GM12878 (cell line): ENCODE results near the gene ACACB. TPM values are rescaled to one million over a fixed set of nuclear protein-coding genes. Genes with fewer than 3 reads are reported as not detected.
A peak's percentile ranks its signal among the peaks of the same experiment; 100 is the strongest.

Experiments
- ATAC-seq: fragments of 200-7000 bp; cut with Tn5 transposase; 3 replicates; pipeline ENCODE4 v1.9.1; 2020; ENCODE audit warnings: mild to moderate bottlenecking, moderate library complexity
- BruUV-seq: library from RNA; stranded (reverse); fragments of 400-500 nt; replicated peaks from 2 replicates; lab custom pipeline; 2021; lab: Mats Ljungman, UMichigan
- CTCF ChIA-PET: fragments of 300-600 bp; sonication (Branson Sonifier 250); formaldehyde crosslinking; extraction: SDS; loops from one replicate; lab custom pipeline; 2021; ENCODE audit warnings: inconsistent platforms; lab: Yijun Ruan, JAX
- POLR2A ChIA-PET: fragments of 350-600 bp; formaldehyde crosslinking; extraction: SDS; loops from one replicate; lab custom pipeline; 2021; ENCODE audit warnings: inconsistent platforms; lab: Charles Lee
- RAD21 ChIA-PET: fragments of 300-600 bp; sonication (Branson Sonifier 250); formaldehyde crosslinking; loops from one replicate; lab custom pipeline; 2023; ENCODE audit warnings: antibody characterized with exemption; ENCODE audit not compliant: unreplicated experiment; lab: Charles Lee
- SMC1A ChIA-PET: fragments of 300-600 bp; sonication (Branson Sonifier 250); formaldehyde crosslinking; loops from one replicate; lab custom pipeline; 2023; ENCODE audit not compliant: unreplicated experiment, uncharacterized antibody; lab: Charles Lee
- DNase-seq: peaks from one replicate; pipeline ENCODE4 v3.0.0-alpha.2; 2011; ENCODE audit warnings: low read depth, low spot score
- FAIRE-seq: peaks from 3 replicates; lab custom pipeline; 2011; peaks lifted over from hg19 to GRCh38; lab: Jason Lieb, UNC
- H2AFZ ChIP-seq: 2 replicates; pipeline ENCODE4 v1.6.0; 2011; ENCODE audit warnings: low read depth, low read length, control low read depth; ENCODE audit not compliant: control insufficient read depth
- H3K27ac ChIP-seq: 2 replicates; pipeline ENCODE4 v1.5.1; 2011; ENCODE audit warnings: control low read depth; ENCODE audit not compliant: control insufficient read depth, insufficient read depth
- H3K27me3 ChIP-seq, 2 experiments: replicated peaks in 1 of 2; 2 replicates each; pipeline versions ENCODE4 v1.6.0 to v1.6.1; 2011; ENCODE audit warnings: low read length in 1 of 2; ENCODE audit not compliant: control insufficient read depth in 2 of 2, insufficient read depth in 2 of 2
- H3K36me3 ChIP-seq, 2 experiments: 2 replicates each; pipeline ENCODE4 v1.5.1; 2011; ENCODE audit warnings: low read length in 1 of 2; ENCODE audit not compliant: control insufficient read depth in 2 of 2, insufficient read depth in 2 of 2
- H3K4me1 ChIP-seq: 2 replicates; pipeline ENCODE4 v1.6.1; 2011; ENCODE audit warnings: mild to moderate bottlenecking, low read length, moderate library complexity, mixed read lengths; ENCODE audit not compliant: control insufficient read depth, insufficient read depth
- H3K4me2 ChIP-seq: 2 replicates; pipeline ENCODE4 v1.6.0; 2011; ENCODE audit warnings: control low read depth; ENCODE audit not compliant: control insufficient read depth, insufficient read depth
- H3K4me3 ChIP-seq: fragments of 200-600 bp; sonication (generic); 2 replicates; pipeline ENCODE4 v1.5.1; 2016
- H3K79me2 ChIP-seq: 2 replicates; pipeline ENCODE4 v1.6.0; 2011; ENCODE audit warnings: low read length; ENCODE audit not compliant: control insufficient read depth, insufficient read depth
- H3K9ac ChIP-seq: 2 replicates; pipeline ENCODE4 v1.8.0; 2011; ENCODE audit warnings: low read length, control low read depth, mixed read lengths; ENCODE audit not compliant: control insufficient read depth, insufficient read depth
- H3K9me3 ChIP-seq: replicated peaks from 3 replicates; pipeline ENCODE4 v1.5.1; 2011; ENCODE audit warnings: mild to moderate bottlenecking, low read length; ENCODE audit not compliant: control insufficient read depth, insufficient read depth
- H4K20me1 ChIP-seq: 2 replicates; pipeline ENCODE4 v1.6.0; 2011; ENCODE audit not compliant: control insufficient read depth, insufficient read depth
- ATF2 ChIP-seq: IDR thresholded peaks from 2 replicates; pipeline ENCODE4 v1.6.1; 2012; ENCODE audit warnings: low read length, inconsistent platforms
- BCLAF1 ChIP-seq: fragments of 450-650 bp; IDR thresholded peaks from 2 replicates; pipeline ENCODE4 v1.6.1; 2017; ENCODE audit warnings: antibody characterized with exemption, mild to moderate bottlenecking, moderate library complexity
- CREB1 ChIP-seq: IDR thresholded peaks from 2 replicates; pipeline ENCODE4 v1.6.1; 2012; ENCODE audit warnings: low read depth, mild to moderate bottlenecking, inconsistent platforms
- ELK1 ChIP-seq: IDR thresholded peaks from 2 replicates; pipeline ENCODE4 v1.6.1; 2012; ENCODE audit warnings: low read depth, low read length, improper control_type of control experiment
- LARP7 ChIP-seq: fragments of 450-650 bp; IDR thresholded peaks from 2 replicates; pipeline ENCODE4 v1.6.1; 2017; ENCODE audit warnings: mild to moderate bottlenecking
- MYC ChIP-seq: IDR thresholded peaks from 2 replicates; pipeline ENCODE4 v1.6.1; 2011; ENCODE audit warnings: mild to moderate bottlenecking, low read length, moderate library complexity, inconsistent platforms; ENCODE audit not compliant: insufficient read depth, insufficient replicate concordance, insufficient read length, severe bottlenecking
- NFXL1 ChIP-seq: fragments of 450-650 bp; IDR thresholded peaks from 2 replicates; pipeline ENCODE4 v1.6.1; 2017; ENCODE audit warnings: antibody characterized with exemption, mild to moderate bottlenecking, borderline replicate concordance
- NKRF ChIP-seq: fragments of 450-650 bp; conservative IDR thresholded peaks from 2 replicates; pipeline ENCODE4 v1.6.1; 2017; ENCODE audit warnings: mild to moderate bottlenecking, moderate library complexity
- PML ChIP-seq: IDR thresholded peaks from 2 replicates; pipeline ENCODE4 v1.6.1; 2012; ENCODE audit warnings: low read length, inconsistent platforms
- PRDM15 ChIP-seq: fragments of 450-650 bp; formaldehyde crosslinking; IDR thresholded peaks from 2 replicates; pipeline ENCODE4 v1.4.0; 2020; ENCODE audit warnings: mild to moderate bottlenecking, moderate library complexity
- RUNX3 ChIP-seq: IDR thresholded peaks from 2 replicates; pipeline ENCODE4 v1.6.1; 2012; ENCODE audit warnings: low read length, inconsistent platforms
- WGBS: methylation state at CpG from one replicate; pipeline ENCODE4 v1.1.6; 2016; ENCODE audit warnings: low lambda C conversion rate; ENCODE audit not compliant: insufficient replicate concordance, insufficient coverage; ENCODE audit errors: missing lambda C conversion rate; 5-methylcytosine and 5-hydroxymethylcytosine counted together
- in situ Hi-C: fragments of 300-500 bp; cut with MboI; formaldehyde crosslinking; loops from 9 replicates; pipeline ENCODE4 v1.14.3; 2018; ENCODE audit warnings: mixed read lengths
- intact Hi-C: fragments of 100-400 bp; cut with micrococcal nuclease; formaldehyde crosslinking; loops from one replicate; pipeline ENCODE4 v1.14.2; 2022; ENCODE audit not compliant: unreplicated experiment
- polyA plus RNA-seq, 11 experiments: library from polyadenylated mRNA; depleted of rRNA in 4 of 11; unstranded in 6 of 11; stranded (reverse) in 5 of 11; fragments of >200 nt; fragmentation: Nextera tagmentation in 4 of 11; fragmentation: Illumina TruSeq in 1 of 11; extraction: Ambion mirVana in 4 of 11; extraction: Trizol in 1 of 11; gene quantifications; 1 replicate in 1 of 11; 2 replicates in 10 of 11; pipeline versions ENCODE4 v1.2.1 to v1.2.3, GENCODE V29; 2011 to 2016; ENCODE audit warnings: inconsistent platforms in 2 of 11, missing spikeins in 2 of 11, low read depth in 1 of 11
- total RNA-seq, 4 experiments: library from RNA; depleted of rRNA in 3 of 4; stranded (reverse); fragments of >200 nt in 3 of 4; fragmentation: Illumina TruSeq in 1 of 4; extraction: Trizol in 1 of 4; gene quantifications; 2 replicates each; pipeline versions ENCODE4 v1.2.1 to v1.2.3, GENCODE V29; 2013 to 2021

Gene ACACB
- total and polyA plus RNA-seq, 10 of the 15 experiments (the other 5 are each of a cell fraction or from before 2014, with no cell fraction given) = 0.05 to 1.9 (median 0.38) TPM; not detected in 2

GRCh38 chr12:109156586-109156985 lies 40.2 kb downstream of the ACACB start (continued):
- TF ChIP-seq ELK1 = no peak
- TF ChIP-seq BCLAF1 = no peak

GRCh38 chr12:109157986-109158385 lies 41.6 kb downstream of the ACACB start:
- intact Hi-C loops (no loop called here), in situ Hi-C loops (no loop called here)
- no peaks in the 10 kb centered on the region for H4K20me1 ChIP-seq
- 14% methylated on average over 5 of the region's 5 CpGs for WGBS
- H3K27me3 ChIP-seq = peaks cover 0 to 2% of the 10 kb centered on the region in 2 experiments; a peak in 1 of 4 replicates
- H3K36me3 ChIP-seq = no peaks in the 10 kb centered on the region
- no peak overlapping the region for H3K4me3 ChIP-seq
- H3K9me3 ChIP-seq = no peaks in the 10 kb centered on the region
- no peaks in the 10 kb centered on the region for H3K4me1 ChIP-seq
- no TSS peak for BruUV-seq
- no peak for TF ChIP-seq NKRF
- no peak for TF ChIP-seq CREB1
- 0 out of 2 replicates have a peak, but pooled peaks have one; percentile 5 for TF ChIP-seq RUNX3
- TF ChIP-seq LARP7 = no peak
- TF ChIP-seq PML = no peak
- no peak for TF ChIP-seq NFXL1
- TF ChIP-seq ATF2 = no peak
- no peak for TF ChIP-seq PRDM15
- no peak for TF ChIP-seq MYC
- TF ChIP-seq, all 136 proteins: peak for 1
- no peak overlapping the region for H3K9ac ChIP-seq
- CTCF ChIA-PET = no interaction called here
- H3K27ac ChIP-seq = no peak overlapping the region
- SMC1A ChIA-PET = no interaction called here
- DNase-seq = no peak
- POLR2A ChIA-PET = no interaction called here
- no peaks in the 10 kb centered on the region for H3K79me2 ChIP-seq
- H2AFZ ChIP-seq = no peak overlapping the region
- RAD21 ChIA-PET = no interaction called here
- H3K4me2 ChIP-seq = no peak overlapping the region
- FAIRE-seq = no peak
- no peak for ATAC-seq
